WI38 (cell line): ENCODE data around the gene ICE2.

Experiments used
- H3K4me3 ChIP-seq: 2 replicates; pipeline ENCODE4 v1.5.1; 2011; ENCODE audit warnings: low read depth, mild to moderate bottlenecking, control low read depth, low read length
- TF ChIP-seq, protein P1 (sequence below): IDR thresholded peaks from 2 replicates; pipeline ENCODE4 v1.5.1; 2012; ENCODE audit warnings: low read depth, mild to moderate bottlenecking, control low read depth, low read length

Gene ICE2

GRCh38 chr15:60464836-60465630, 13.9 kb downstream of the ICE2 start:
- TF ChIP-seq, protein P1, sequence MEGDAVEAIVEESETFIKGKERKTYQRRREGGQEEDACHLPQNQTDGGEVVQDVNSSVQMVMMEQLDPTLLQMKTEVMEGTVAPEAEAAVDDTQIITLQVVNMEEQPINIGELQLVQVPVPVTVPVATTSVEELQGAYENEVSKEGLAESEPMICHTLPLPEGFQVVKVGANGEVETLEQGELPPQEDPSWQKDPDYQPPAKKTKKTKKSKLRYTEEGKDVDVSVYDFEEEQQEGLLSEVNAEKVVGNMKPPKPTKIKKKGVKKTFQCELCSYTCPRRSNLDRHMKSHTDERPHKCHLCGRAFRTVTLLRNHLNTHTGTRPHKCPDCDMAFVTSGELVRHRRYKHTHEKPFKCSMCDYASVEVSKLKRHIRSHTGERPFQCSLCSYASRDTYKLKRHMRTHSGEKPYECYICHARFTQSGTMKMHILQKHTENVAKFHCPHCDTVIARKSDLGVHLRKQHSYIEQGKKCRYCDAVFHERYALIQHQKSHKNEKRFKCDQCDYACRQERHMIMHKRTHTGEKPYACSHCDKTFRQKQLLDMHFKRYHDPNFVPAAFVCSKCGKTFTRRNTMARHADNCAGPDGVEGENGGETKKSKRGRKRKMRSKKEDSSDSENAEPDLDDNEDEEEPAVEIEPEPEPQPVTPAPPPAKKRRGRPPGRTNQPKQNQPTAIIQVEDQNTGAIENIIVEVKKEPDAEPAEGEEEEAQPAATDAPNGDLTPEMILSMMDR = no peak
- H3K4me3 ChIP-seq = no peak overlapping the region

GRCh38 chr15:60462027-60462426, 16.9 kb downstream of the ICE2 start:
- TF ChIP-seq, protein P1 = no peak
- no peak overlapping the region for H3K4me3 ChIP-seq

- H3K4me3 ChIP-seq = no peak overlapping the region
- TF ChIP-seq, protein P1 = no peak
These were observed 18.0 kb downstream of the ICE2 start for GRCh38 chr15:60460931-60461330.

GRCh38 chr15:60458721-60459120, 20.2 kb downstream of the ICE2 start:
- no peak overlapping the region for H3K4me3 ChIP-seq
- TF ChIP-seq, protein P1 = no peak

- TF ChIP-seq, protein P1 = no peak
- H3K4me3 ChIP-seq = no peak overlapping the region
These were observed 21.0 kb downstream of the ICE2 start for GRCh38 chr15:60457985-60458384.

DNA sequence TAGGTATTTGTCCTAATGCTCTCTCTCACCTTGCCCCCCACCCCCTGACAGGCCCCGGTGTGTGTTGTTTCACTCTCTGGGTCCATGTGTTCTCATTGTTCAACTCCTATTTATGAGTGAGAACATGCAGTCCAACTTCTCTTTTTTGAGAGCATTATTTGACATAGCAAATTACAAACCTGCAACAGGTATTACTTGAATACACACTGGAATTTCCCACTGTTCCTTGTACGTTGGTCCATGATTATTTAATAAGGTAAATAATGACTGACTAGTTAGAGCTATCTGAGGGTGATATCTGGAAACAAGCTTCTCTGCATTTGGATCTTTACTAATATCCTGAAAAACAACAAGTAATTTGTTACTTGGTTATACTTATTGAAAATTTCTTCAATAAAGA, 24.1 kb downstream of the ICE2 start:
- no peak overlapping the region for H3K4me3 ChIP-seq
- TF ChIP-seq, protein P1 = no peak

DNA sequence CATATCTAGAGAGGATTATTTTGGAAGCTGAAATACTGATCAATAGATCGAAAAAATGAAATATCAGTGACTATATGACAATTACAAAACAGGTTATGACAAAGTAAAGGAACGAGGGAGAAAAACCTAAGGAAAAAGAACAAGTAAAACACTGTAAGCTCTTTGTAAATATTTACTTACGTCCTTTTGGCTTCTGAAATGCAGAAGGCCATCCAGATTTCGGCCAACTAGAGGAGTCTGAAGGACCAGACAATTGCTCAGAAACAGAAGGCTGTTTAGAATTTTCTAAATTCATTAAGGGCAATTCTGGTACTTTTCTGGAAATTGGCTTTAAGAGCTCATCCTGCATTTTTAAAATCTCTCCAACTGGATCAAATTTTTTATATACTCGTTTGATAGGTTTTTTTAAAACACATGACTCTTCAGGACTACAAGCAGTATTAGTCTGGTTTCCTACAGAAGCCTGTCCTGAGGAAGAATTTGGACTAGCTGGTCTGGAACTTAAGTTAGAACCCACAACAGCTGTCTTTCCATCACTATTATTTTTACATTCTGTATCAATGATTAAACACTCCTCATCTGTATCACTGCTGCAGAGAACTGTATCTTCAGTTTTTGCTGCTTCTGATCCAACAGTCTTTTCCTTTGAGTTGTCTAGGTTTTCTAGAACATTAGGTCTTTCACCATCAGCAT, 30.1 kb downstream of the ICE2 start:
- TF ChIP-seq, protein P1 = no peak

More for the DNA sequence above, 30.1 kb downstream of the ICE2 start:
- H3K4me3 ChIP-seq = no peak overlapping the region
